CD4-positive, alpha-beta T cell treated with Interleukin-17A for 1 hour (primary cell): Measurements from ENCODE around the gene SEC22A.

Experiments used
- DNase-seq: peaks from one replicate; pipeline ENCODE4 v3.0.0-alpha.2; 2020

The SEC22A gene

GRCh38 chr3:123311201-123311600 is 109.5 kb downstream of the SEC22A start:
- no peak for DNase-seq

- DNase-seq: no peak
These were observed 110.9 kb downstream of the SEC22A start for GRCh38 chr3:123312331-123313265.

DNA sequence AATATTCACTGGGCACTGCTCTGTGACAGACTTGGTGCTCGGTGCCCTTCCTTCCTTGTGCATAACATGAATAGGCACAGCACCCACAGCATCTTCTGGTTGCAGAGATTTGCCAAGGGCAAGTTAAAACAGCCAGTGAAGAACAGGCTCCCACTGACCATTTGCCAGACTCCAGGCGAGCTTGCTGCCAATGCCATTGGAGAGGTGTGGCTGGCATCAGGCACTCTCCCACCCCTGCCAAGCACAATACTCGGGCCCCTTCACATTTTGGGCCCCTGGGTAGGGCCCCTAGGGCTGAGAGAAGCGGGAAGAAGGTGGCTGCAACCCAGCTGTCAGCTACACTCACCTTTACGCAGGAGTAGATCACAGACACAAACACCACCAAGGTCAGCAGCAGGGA is 112.1 kb downstream of the SEC22A start:
- no peak for DNase-seq

- DNase-seq: no peak
These were observed 112.9 kb downstream of the SEC22A start for GRCh38 chr3:123314359-123315270.

DNA sequence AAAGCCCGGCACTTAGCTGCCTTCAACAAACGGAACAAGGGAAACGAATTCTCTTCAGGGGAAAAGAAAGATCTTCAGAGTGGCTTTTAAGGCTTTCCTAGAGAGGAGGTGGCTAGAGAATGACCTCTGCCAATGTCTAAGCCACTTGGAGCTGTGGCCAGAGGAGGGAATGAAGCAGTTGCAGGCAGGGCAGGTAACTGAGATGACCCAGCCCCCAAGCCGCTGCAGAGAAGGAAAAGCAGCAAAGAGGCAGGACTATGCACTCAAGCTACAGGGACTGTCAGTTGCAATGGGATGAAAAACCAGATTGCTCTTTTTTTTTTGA is 113.5 kb downstream of the SEC22A start:
- no peak for DNase-seq

DNA sequence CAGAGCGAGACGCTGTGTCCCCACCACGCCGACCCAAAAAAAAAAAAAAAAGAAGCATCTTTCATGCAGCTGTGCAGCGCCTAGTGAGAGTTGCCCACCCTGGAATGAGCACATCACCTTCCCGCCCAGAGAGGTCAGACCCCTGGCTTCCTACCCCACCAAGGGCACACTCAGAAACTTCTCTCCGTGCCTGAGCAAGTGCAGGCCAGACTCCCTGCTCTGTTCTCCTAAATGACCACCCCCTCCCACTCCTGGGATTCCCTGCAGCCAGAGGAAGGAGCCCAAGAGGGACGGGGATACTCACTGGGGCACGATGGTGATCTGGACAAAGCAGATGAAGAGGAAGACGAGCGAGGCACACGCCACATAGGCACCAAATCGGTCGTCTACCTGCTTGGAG is 116.0 kb downstream of the SEC22A start:
- DNase-seq: no peak

- DNase-seq: no peak
These were observed 116.6 kb downstream of the SEC22A start for GRCh38 chr3:123318374-123318773.

GRCh38 chr3:123319760-123320159 is 118.0 kb downstream of the SEC22A start:
- no peak for DNase-seq

GRCh38 chr3:123320221-123320620 is 118.5 kb downstream of the SEC22A start:
- DNase-seq: no peak

- no peak for DNase-seq
These were observed 120.1 kb downstream of the SEC22A start for GRCh38 chr3:123321806-123322205.

- no peak for DNase-seq
These were observed 121.1 kb downstream of the SEC22A start for GRCh38 chr3:123322866-123323265.
